ENCODE data around the gene MYO7A.

The MYO7A gene

GRCh38 chr11:77117492-77117891 is 10.6 kb upstream of the MYO7A start:
- DNase-seq (ENCODE audit: low spot score), result no peak
- in situ Hi-C loops (cut with MboI; ENCODE audit: low sequenced_read_pairs, unreplicated experiment), result no loop called here
- no peak for TF ChIP-seq CTCF (IDR thresholded peaks at IDR 0.05; ENCODE audit: borderline replicate concordance, control extremely low read depth, extremely low read depth, insufficient read depth, missing control alignments)

DNA sequence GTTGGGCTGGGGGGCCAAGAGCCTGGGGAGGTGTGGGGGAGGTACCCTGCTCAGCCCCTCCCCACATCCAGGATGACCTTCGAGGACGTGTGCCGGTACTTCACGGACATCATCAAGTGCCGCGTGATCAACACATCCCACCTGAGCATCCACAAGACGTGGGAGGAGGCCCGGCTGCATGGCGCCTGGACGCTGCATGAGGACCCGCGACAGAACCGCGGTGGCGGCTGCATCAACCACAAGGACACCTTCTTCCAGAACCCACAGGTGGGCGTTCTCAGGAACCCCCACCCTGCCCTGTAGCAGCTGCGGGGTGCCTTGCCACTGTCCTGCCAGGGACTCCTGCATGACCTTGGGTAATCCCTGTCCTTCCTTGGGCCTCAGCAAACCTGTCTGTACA is 10.0 kb upstream of the MYO7A start:
- in situ Hi-C loops (cut with MboI; ENCODE audit: low sequenced_read_pairs, unreplicated experiment), result no loop called here
- no peak for TF ChIP-seq CTCF (IDR thresholded peaks at IDR 0.05; ENCODE audit: borderline replicate concordance, control extremely low read depth, extremely low read depth, insufficient read depth, missing control alignments)
- no peak for DNase-seq (ENCODE audit: low spot score)

GRCh38 chr11:77118971-77119370 is 9.1 kb upstream of the MYO7A start:
- DNase-seq (ENCODE audit: low spot score), result no peak
- TF ChIP-seq CTCF (IDR thresholded peaks at IDR 0.05; ENCODE audit: borderline replicate concordance, control extremely low read depth, extremely low read depth, insufficient read depth, missing control alignments), result no peak
- in situ Hi-C loops (cut with MboI; ENCODE audit: low sequenced_read_pairs, unreplicated experiment), result no loop called here

DNA sequence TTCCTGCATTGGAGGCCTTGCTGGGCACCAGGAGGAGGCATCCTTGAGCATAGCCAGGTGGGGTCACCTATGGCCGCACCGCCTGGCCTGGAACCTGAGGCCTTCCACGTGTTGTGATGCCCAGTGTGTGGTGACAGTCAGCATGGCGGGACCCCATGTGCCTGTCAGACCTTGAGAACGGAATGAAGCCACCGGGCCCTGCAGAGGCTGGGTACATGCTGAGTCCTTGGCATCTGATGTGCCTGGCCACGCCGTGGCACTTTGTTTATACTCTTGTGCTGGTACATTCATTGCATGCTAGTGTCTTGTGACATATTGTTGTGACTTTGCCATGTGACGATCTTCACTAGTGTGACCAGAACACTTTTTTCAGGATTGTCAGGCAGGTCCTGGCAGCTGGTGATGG is 8.5 kb upstream of the MYO7A start:
- DNase-seq (ENCODE audit: low spot score), result no peak
- TF ChIP-seq CTCF (IDR thresholded peaks at IDR 0.05; ENCODE audit: borderline replicate concordance, control extremely low read depth, extremely low read depth, insufficient read depth, missing control alignments), result no peak
- in situ Hi-C loops (cut with MboI; ENCODE audit: low sequenced_read_pairs, unreplicated experiment), result no loop called here

GRCh38 chr11:77120571-77120970 is 7.5 kb upstream of the MYO7A start:
- in situ Hi-C loops (cut with MboI; ENCODE audit: low sequenced_read_pairs, unreplicated experiment), result no loop called here

GRCh38 chr11:77121096-77121640 is 6.9 kb upstream of the MYO7A start:
- no peak for DNase-seq (ENCODE audit: low spot score)
- TF ChIP-seq CTCF (IDR thresholded peaks at IDR 0.05; ENCODE audit: borderline replicate concordance, control extremely low read depth, extremely low read depth, insufficient read depth, missing control alignments), result no peak
- in situ Hi-C loops (cut with MboI; ENCODE audit: low sequenced_read_pairs, unreplicated experiment), result no loop called here

More at GRCh38 chr11:77120571-77120970, 7.5 kb upstream of the MYO7A start:
- no peak for TF ChIP-seq CTCF (IDR thresholded peaks at IDR 0.05; ENCODE audit: borderline replicate concordance, control extremely low read depth, extremely low read depth, insufficient read depth, missing control alignments)
- DNase-seq (ENCODE audit: low spot score), result no peak
